Activated CD8-positive, alpha-beta memory T cell treated with anti-CD3 and anti-CD28 coated beads, Interleukin-2, amount 50 U/mL, for 4 hours (primary cell): Measurements from ENCODE around the gene ACOT12.

Experiments
- DNase-seq: peaks from one replicate; pipeline ENCODE4 v3.0.0-alpha.2; 2020

ACOT12 gene

GRCh38 chr5:81283976-81284375 lies 110.0 kb downstream of the ACOT12 start:
- DNase-seq = no peak
